ENCODE data around the gene C6orf163.

The C6orf163 gene

GRCh38 chr6:87356181-87356580 lies 11.6 kb downstream of the C6orf163 start:
- Histone ChIP-seq H3K9ac (ENCODE audit: low read depth, low read length) (no peak overlapping the region), H3K9me3 (ENCODE audit: insufficient read depth, low read length, severe bottlenecking) (no peaks in the 10 kb centered on the region), H3K27me3 (ENCODE audit: insufficient read depth, low read length, poor library complexity) (no peaks in the 10 kb centered on the region), H3K79me2 (ENCODE audit: insufficient read depth, low read length) (no peaks in the 10 kb centered on the region), H2AFZ (ENCODE audit: low read depth, low read length) (no peak overlapping the region), H3K4me3 (ENCODE audit: low read depth in 1 of 2, low read length in 2 of 2) (no peak overlapping the region), H3K4me2 (ENCODE audit: insufficient read depth, low read length) (no peak overlapping the region), H3K36me3 (ENCODE audit: insufficient read depth, low read length) (no peaks in the 10 kb centered on the region), H3K27ac (ENCODE audit: low read length) (no peak overlapping the region), H4K20me1 (ENCODE audit: insufficient read depth, low read length) (no peaks in the 10 kb centered on the region), H3K4me1 (ENCODE audit: insufficient read depth, low read length) (no peaks in the 10 kb centered on the region)
- DNase-seq (no peak), ATAC-seq (ENCODE audit: insufficient read depth, low read depth) (no peak)
- TF ChIP-seq EZH2 (IDR thresholded peaks at IDR 0.05; ENCODE audit: borderline replicate concordance, low read depth, low read length, severe bottlenecking) (no peak), CTCF (IDR thresholded peaks at IDR 0.05; ENCODE audit: borderline replicate concordance, extremely low read depth, low read length, poor library complexity, severe bottlenecking) (no peak)

GRCh38 chr6:87357479-87358196 lies 13.0 kb downstream of the C6orf163 start:
- Histone ChIP-seq H3K4me1 (ENCODE audit: insufficient read depth, low read length) (no peaks in the 10 kb centered on the region), H3K36me3 (ENCODE audit: insufficient read depth, low read length) (no peaks in the 10 kb centered on the region), H3K79me2 (ENCODE audit: insufficient read depth, low read length) (no peaks in the 10 kb centered on the region), H3K4me3 (ENCODE audit: low read depth in 1 of 2, low read length in 2 of 2) (no peak overlapping the region), H4K20me1 (ENCODE audit: insufficient read depth, low read length) (no peaks in the 10 kb centered on the region), H2AFZ (ENCODE audit: low read depth, low read length) (no peak overlapping the region), H3K4me2 (ENCODE audit: insufficient read depth, low read length) (no peak overlapping the region), H3K9me3 (ENCODE audit: insufficient read depth, low read length, severe bottlenecking) (no peaks in the 10 kb centered on the region), H3K27me3 (ENCODE audit: insufficient read depth, low read length, poor library complexity) (no peaks in the 10 kb centered on the region), H3K9ac (ENCODE audit: low read depth, low read length) (no peak overlapping the region), H3K27ac (ENCODE audit: low read length) (no peak overlapping the region)
- TF ChIP-seq EZH2 (IDR thresholded peaks at IDR 0.05; ENCODE audit: borderline replicate concordance, low read depth, low read length, severe bottlenecking) = no peak
- no peak for DNase-seq
- ATAC-seq (ENCODE audit: insufficient read depth, low read depth) = no peak

- ATAC-seq (ENCODE audit: insufficient read depth, low read depth) (no peak), DNase-seq (no peak)
- no peaks in the 10 kb centered on the region for H3K27me3 ChIP-seq (ENCODE audit: insufficient read depth, low read length, poor library complexity)
- H3K27ac ChIP-seq (ENCODE audit: low read length) = no peak overlapping the region
- no peak for TF ChIP-seq EZH2 (IDR thresholded peaks at IDR 0.05; ENCODE audit: borderline replicate concordance, low read depth, low read length, severe bottlenecking)
- no peak for TF ChIP-seq CTCF (IDR thresholded peaks at IDR 0.05; ENCODE audit: borderline replicate concordance, extremely low read depth, low read length, poor library complexity, severe bottlenecking)
- no peaks in the 10 kb centered on the region for H3K4me1 ChIP-seq (ENCODE audit: insufficient read depth, low read length)
- H3K79me2 ChIP-seq (ENCODE audit: insufficient read depth, low read length) = no peaks in the 10 kb centered on the region
- peaks cover 8% of the 10 kb centered on the region for H3K9me3 ChIP-seq (ENCODE audit: insufficient read depth, low read length, severe bottlenecking)
- no peak overlapping the region for H3K4me3 ChIP-seq (ENCODE audit: low read depth in 1 of 2, low read length in 2 of 2)
- H3K9ac ChIP-seq (ENCODE audit: low read depth, low read length) = no peak overlapping the region
- H3K4me2 ChIP-seq (ENCODE audit: insufficient read depth, low read length) = no peak overlapping the region
- no peaks in the 10 kb centered on the region for H3K36me3 ChIP-seq (ENCODE audit: insufficient read depth, low read length)
- no peaks in the 10 kb centered on the region for H4K20me1 ChIP-seq (ENCODE audit: insufficient read depth, low read length)
- H2AFZ ChIP-seq (ENCODE audit: low read depth, low read length) = no peak overlapping the region
Observed at GRCh38 chr6:87364602-87365252, 20.1 kb downstream of the C6orf163 start.

- no peaks in the 10 kb centered on the region for H3K27me3 ChIP-seq (ENCODE audit: insufficient read depth, low read length, poor library complexity)
- DNase-seq = no peak
- no peak overlapping the region for H3K27ac ChIP-seq (ENCODE audit: low read length)
- H2AFZ ChIP-seq (ENCODE audit: low read depth, low read length) = no peak overlapping the region
- no peak for TF ChIP-seq CTCF (IDR thresholded peaks at IDR 0.05; ENCODE audit: borderline replicate concordance, extremely low read depth, low read length, poor library complexity, severe bottlenecking)
- TF ChIP-seq EZH2 (IDR thresholded peaks at IDR 0.05; ENCODE audit: borderline replicate concordance, low read depth, low read length, severe bottlenecking) = no peak
- H3K4me2 ChIP-seq (ENCODE audit: insufficient read depth, low read length) = no peak overlapping the region
- no peak overlapping the region for H3K9ac ChIP-seq (ENCODE audit: low read depth, low read length)
- no peaks in the 10 kb centered on the region for H3K79me2 ChIP-seq (ENCODE audit: insufficient read depth, low read length)
- no peak for ATAC-seq (ENCODE audit: insufficient read depth, low read depth)
- H3K4me3 ChIP-seq (ENCODE audit: low read depth in 1 of 2, low read length in 2 of 2) = no peak overlapping the region
- no peaks in the 10 kb centered on the region for H4K20me1 ChIP-seq (ENCODE audit: insufficient read depth, low read length)
- H3K36me3 ChIP-seq (ENCODE audit: insufficient read depth, low read length) = no peaks in the 10 kb centered on the region
- H3K9me3 ChIP-seq (ENCODE audit: insufficient read depth, low read length, severe bottlenecking) = peaks cover 8% of the 10 kb centered on the region
- no peaks in the 10 kb centered on the region for H3K4me1 ChIP-seq (ENCODE audit: insufficient read depth, low read length)
Observed at GRCh38 chr6:87366072-87366827, 21.6 kb downstream of the C6orf163 start.
